K562 (cell line): ENCODE data around the gene CDYL2. TPM values are rescaled to one million over a fixed set of nuclear protein-coding genes. Genes with fewer than 3 reads are reported as not detected.

ENCODE experiments used
- ATAC-seq: fragments of 200-7000 bp; cut with Tn5 transposase; 3 replicates; pipeline ENCODE4 v1.9.1; 2020; ENCODE audit warnings: moderate library complexity
- BruUV-seq: library from RNA; stranded (reverse); fragments of 400-500 nt; replicated peaks from 2 replicates; lab custom pipeline; 2021; lab: Mats Ljungman, UMichigan
- CTCF ChIA-PET: fragments of 300-600 bp; formaldehyde crosslinking; extraction: SDS; loops from one replicate; lab custom pipeline; 2021; ENCODE audit warnings: low intra/inter-chr PET ratio; lab: Yijun Ruan, JAX
- POLR2A ChIA-PET: fragments of 300-600, 350-650 bp; sonication (Branson Sonifier 250); formaldehyde crosslinking; extraction: SDS; loops from one replicate; lab custom pipeline; 2021; ENCODE audit warnings: antibody characterized with exemption, inconsistent platforms; lab: Yijun Ruan, JAX
- DNase-seq, 4 experiments: peaks; one replicate each; pipeline versions ENCODE4 v3.0.0 to v3.0.0-alpha.2; 2011 to 2018; ENCODE audit warnings: low spot score in 3 of 4, mixed read lengths in 3 of 4; ENCODE audit errors: extremely low read depth in 1 of 4
- FAIRE-seq: peaks from 2 replicates; lab custom pipeline; 2011; peaks lifted over from hg19 to GRCh38; lab: Jason Lieb, UNC
- H2AFZ ChIP-seq: 2 replicates; pipeline ENCODE4 v1.6.0; 2011; ENCODE audit warnings: low read depth, low read length, control low read depth, inconsistent platforms
- H3K27ac ChIP-seq: fragments of 200-600 bp; 3 replicates; pipeline ENCODE4 v1.8.0; 2011; ENCODE audit warnings: low read depth, mild to moderate bottlenecking, control low read depth, inconsistent platforms, low read length, moderate library complexity, mixed read lengths; ENCODE audit errors: extremely low read depth
- H3K27me3 ChIP-seq, 2 experiments: fragments of 300-600 bp in 1 of 2; 2 replicates in 1 of 2; 3 replicates in 1 of 2; pipeline versions ENCODE4 v1.6.0 to v1.8.0; 2011; ENCODE audit warnings: inconsistent platforms in 2 of 2, low read length in 2 of 2, mild to moderate bottlenecking in 1 of 2, mixed read lengths in 1 of 2, moderate library complexity in 1 of 2; ENCODE audit not compliant: control insufficient read depth in 2 of 2, insufficient read depth in 2 of 2
- H3K36me3 ChIP-seq: fragments of 300-600 bp; 3 replicates; pipeline ENCODE4 v1.8.0; 2011; ENCODE audit warnings: mild to moderate bottlenecking, low read length, inconsistent platforms; ENCODE audit not compliant: control insufficient read depth, insufficient read depth
- H3K4me1 ChIP-seq, 2 experiments: fragments of 200-600 bp in 1 of 2; replicated peaks in 1 of 2; 2 replicates in 1 of 2; 3 replicates in 1 of 2; pipeline versions ENCODE4 v1.5.1 to v1.8.0; 2011; ENCODE audit warnings: inconsistent platforms in 2 of 2, low read length in 2 of 2, mild to moderate bottlenecking in 1 of 2, mixed read lengths in 1 of 2, moderate library complexity in 1 of 2; ENCODE audit not compliant: control insufficient read depth in 2 of 2, insufficient read depth in 2 of 2
- H3K4me2 ChIP-seq: 2 replicates; pipeline ENCODE4 v1.6.1; 2011; ENCODE audit warnings: low read length, control low read depth, inconsistent platforms, mixed read lengths; ENCODE audit not compliant: insufficient read depth
- H3K4me3 ChIP-seq: fragments of 200-600 bp; sonication (generic), shearing (Covaris generic); 2 replicates; pipeline ENCODE4 v1.5.1; 2016; ENCODE audit warnings: control low read depth, inconsistent platforms
- H3K79me2 ChIP-seq: fragments of 200-600 bp; 3 replicates; pipeline ENCODE4 v1.8.0; 2011; ENCODE audit warnings: low read length, inconsistent platforms; ENCODE audit not compliant: control insufficient read depth, insufficient read depth
- H3K9ac ChIP-seq, 2 experiments: 2 replicates each; pipeline versions ENCODE4 v1.6.0 to v1.6.1; 2011; ENCODE audit warnings: low read depth in 2 of 2, low read length in 2 of 2, control low read depth in 1 of 2, inconsistent platforms in 1 of 2, mild to moderate bottlenecking in 1 of 2, mixed read lengths in 1 of 2; ENCODE audit not compliant: insufficient read depth in 1 of 2
- H3K9me1 ChIP-seq: one replicate; pipeline ENCODE4 v1.6.0; 2011; ENCODE audit warnings: inconsistent platforms, mild to moderate bottlenecking, low read length, moderate library complexity; ENCODE audit not compliant: control insufficient read depth, insufficient read depth
- H3K9me3 ChIP-seq: replicated peaks from 2 replicates; pipeline ENCODE4 v1.5.1; 2011; ENCODE audit warnings: low read depth, low read length, inconsistent platforms; ENCODE audit not compliant: control insufficient read depth, insufficient read depth
- H4K20me1 ChIP-seq: replicated peaks from 2 replicates; pipeline ENCODE4 v1.6.1; 2011; ENCODE audit warnings: low read length, inconsistent platforms, mixed read lengths; ENCODE audit not compliant: control insufficient read depth, insufficient read depth
- MEIS2 ChIP-seq: fragments of 450-650 bp; IDR thresholded peaks from 2 replicates; pipeline ENCODE4 v1.6.1; 2014; ENCODE audit warnings: mild to moderate bottlenecking; ENCODE audit not compliant: partially characterized antibody
- ZNF717 ChIP-seq: fragments of 250-450 bp; sonication (Bioruptor Pico); IDR thresholded peaks from 2 replicates; pipeline ENCODE4 v1.5.0; 2021
- WGBS: fragments of 100-300 bp; shearing (Covaris generic); methylation state at CpG from one replicate; pipeline ENCODE4 v1.1.6; 2016; ENCODE audit warnings: low coverage, mixed read lengths; ENCODE audit not compliant: insufficient coverage; ENCODE audit errors: missing lambda C conversion rate; 5-methylcytosine and 5-hydroxymethylcytosine counted together
- in situ Hi-C: fragments of 300-500 bp; cut with MboI; formaldehyde crosslinking; loops from 4 replicates; pipeline ENCODE4 v1.15.0; 2018; ENCODE audit warnings: inconsistent platforms, mixed read lengths
- intact Hi-C: fragments of 100-400 bp; cut with micrococcal nuclease; formaldehyde crosslinking; loops from 2 replicates; pipeline ENCODE4 v1.14.2; 2022
- polyA plus RNA-seq, 8 experiments: library from polyadenylated mRNA; depleted of rRNA in 4 of 8; stranded (reverse) in 5 of 8; unstranded in 3 of 8; fragments of >200 nt; fragmentation: Nextera tagmentation in 2 of 8; fragmentation: Illumina TruSeq in 1 of 8; extraction: Ambion mirVana in 2 of 8; extraction: Trizol in 1 of 8; gene quantifications; 2 replicates each; pipeline versions ENCODE4 v1.2.1 to v1.2.3, GENCODE V29; 2011 to 2014; ENCODE audit warnings: inconsistent platforms in 1 of 8, missing spikeins in 1 of 8
- total RNA-seq, 7 experiments: library from RNA; depleted of rRNA in 6 of 7; stranded (reverse); fragments of >200 nt in 6 of 7; fragmentation: Illumina TruSeq in 2 of 7; extraction: Trizol in 2 of 7; gene quantifications; 2 replicates each; pipeline versions ENCODE4 v1.2.1 to v1.2.3, GENCODE V29; 2011 to 2021; ENCODE audit warnings: low replicate concordance in 1 of 7
- TF ChIP-seq, protein P1 (sequence below): fragments of 450-650 bp; IDR thresholded peaks from 2 replicates; pipeline ENCODE4 v1.6.1; 2016
- TF ChIP-seq, protein P2 (sequence below), 2 experiments: IDR thresholded peaks in 1 of 2; conservative IDR thresholded peaks in 1 of 2; 2 replicates each; pipeline ENCODE4 v1.6.1; 2016; ENCODE audit warnings: low read depth in 2 of 2, mild to moderate bottlenecking in 1 of 2, missing compliant biosample characterization in 1 of 2, missing genetic modification characterization in 1 of 2, moderate library complexity in 1 of 2

The CDYL2 gene
- total and polyA plus RNA-seq, 9 of the 15 experiments (the other 6 are each of a cell fraction or from before 2014, with no cell fraction given): under 0.01 to 0.04 (median 0.01) TPM; not detected in 6

DNA sequence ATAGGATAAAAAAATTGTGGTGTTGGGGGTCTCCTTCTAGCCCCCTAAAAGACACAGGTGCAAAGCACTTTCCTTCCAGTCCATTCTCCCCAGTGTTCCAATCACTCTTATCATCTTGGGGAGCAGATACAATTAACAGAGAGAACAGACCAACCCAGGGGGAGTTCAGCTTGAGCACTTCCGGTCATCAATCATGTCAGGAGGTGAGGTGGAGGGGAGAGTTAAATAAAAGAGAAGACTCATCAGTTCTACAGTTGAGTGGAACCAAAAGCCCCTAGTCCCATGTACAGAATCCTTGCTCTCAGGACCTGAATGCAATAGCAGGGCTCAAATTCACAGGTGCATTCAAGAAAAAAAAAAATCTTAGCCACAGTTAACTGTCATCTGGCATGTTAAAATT is 141.3 kb downstream of the CDYL2 start:
- CTCF ChIA-PET: no interaction called here
- Histone ChIP-seq H2AFZ (no peak overlapping the region), H3K9me3 (no peaks in the 10 kb centered on the region), H3K4me1 (no peaks in the 10 kb centered on the region), H4K20me1 (no peaks in the 10 kb centered on the region; the same call in 1 of the 2 replicates), H3K9me1 (no peaks in the 10 kb centered on the region), H3K36me3 (no peaks in the 10 kb centered on the region), H3K4me3 (no peak overlapping the region), H3K27ac (no peak overlapping the region), H3K4me2 (no peak overlapping the region), H3K79me2 (no peaks in the 10 kb centered on the region), H3K27me3 (peaks cover 2 to 19% of the 10 kb centered on the region in 2 experiments; a peak in 3 of 5 replicates), H3K9ac (no peak overlapping the region)
- WGBS: 8% methylated on average over 1 of the region's 1 CpG
- no peak for DNase-seq
- POLR2A ChIA-PET: no interaction called here
- FAIRE-seq: no peak
- ATAC-seq: no peak
- no TSS peak for BruUV-seq
- intact Hi-C loops (no loop called here), in situ Hi-C loops (no loop called here)
- TF ChIP-seq, protein P1, sequence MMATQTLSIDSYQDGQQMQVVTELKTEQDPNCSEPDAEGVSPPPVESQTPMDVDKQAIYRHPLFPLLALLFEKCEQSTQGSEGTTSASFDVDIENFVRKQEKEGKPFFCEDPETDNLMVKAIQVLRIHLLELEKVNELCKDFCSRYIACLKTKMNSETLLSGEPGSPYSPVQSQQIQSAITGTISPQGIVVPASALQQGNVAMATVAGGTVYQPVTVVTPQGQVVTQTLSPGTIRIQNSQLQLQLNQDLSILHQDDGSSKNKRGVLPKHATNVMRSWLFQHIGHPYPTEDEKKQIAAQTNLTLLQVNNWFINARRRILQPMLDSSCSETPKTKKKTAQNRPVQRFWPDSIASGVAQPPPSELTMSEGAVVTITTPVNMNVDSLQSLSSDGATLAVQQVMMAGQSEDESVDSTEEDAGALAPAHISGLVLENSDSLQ: peak; percentile 58
- TF ChIP-seq MEIS2: peak; percentile 68
- no peak for TF ChIP-seq ZNF717 (CRISPR knock-in tag)
- TF ChIP-seq, protein P2, sequence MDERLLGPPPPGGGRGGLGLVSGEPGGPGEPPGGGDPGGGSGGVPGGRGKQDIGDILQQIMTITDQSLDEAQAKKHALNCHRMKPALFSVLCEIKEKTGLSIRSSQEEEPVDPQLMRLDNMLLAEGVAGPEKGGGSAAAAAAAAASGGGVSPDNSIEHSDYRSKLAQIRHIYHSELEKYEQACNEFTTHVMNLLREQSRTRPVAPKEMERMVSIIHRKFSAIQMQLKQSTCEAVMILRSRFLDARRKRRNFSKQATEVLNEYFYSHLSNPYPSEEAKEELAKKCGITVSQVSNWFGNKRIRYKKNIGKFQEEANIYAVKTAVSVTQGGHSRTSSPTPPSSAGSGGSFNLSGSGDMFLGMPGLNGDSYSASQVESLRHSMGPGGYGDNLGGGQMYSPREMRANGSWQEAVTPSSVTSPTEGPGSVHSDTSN (CRISPR knock-in tag; IDR thresholded peaks at IDR 0.05; ENCODE audit: low read depth): no peak
- TF ChIP-seq, protein P2 (tag; conservative IDR thresholded peaks at IDR 0.05; ENCODE audit: low read depth): peak; percentile 36; the same call in 1 of the 2 replicates
